OCI-LY7 (cell line): Measurements from ENCODE around the gene CELF2.

Source experiments
- EZH2phosphoT487 ChIP-seq: fragments of 200-600 bp; sonication (generic); IDR thresholded peaks from 2 replicates; pipeline ENCODE4 v1.6.1; 2018; ENCODE audit warnings: low read depth, borderline replicate concordance, mild to moderate bottlenecking, mixed run types, antibody characterized with exemption, low read length, moderate library complexity, mixed read lengths
- TF ChIP-seq, protein P1 (sequence below): fragments of 200-600 bp; sonication (generic); conservative IDR thresholded peaks from 2 replicates; pipeline ENCODE4 v1.5.1; 2014; ENCODE audit warnings: mild to moderate bottlenecking, antibody characterized with exemption, low read length, moderate library complexity, mixed read lengths

DNA sequence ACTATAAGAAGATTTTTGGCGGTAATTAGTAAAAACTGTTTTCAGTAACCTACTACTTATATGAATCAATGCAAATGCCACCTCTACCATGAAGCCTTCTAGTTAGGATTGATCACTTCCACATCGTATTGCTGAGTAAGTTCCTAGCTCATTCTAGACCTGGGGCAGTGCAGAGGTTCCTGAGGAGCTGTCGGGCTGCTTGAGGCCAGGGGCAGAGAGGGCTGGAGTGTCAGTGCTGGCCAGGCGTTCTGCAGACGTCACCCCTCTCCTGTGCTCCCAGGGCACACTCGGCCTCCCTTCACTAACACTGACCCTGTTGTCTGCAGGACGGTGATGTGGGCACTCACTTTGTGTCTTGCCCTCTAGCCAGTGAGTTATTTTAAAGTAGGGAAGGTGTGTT is 275.7 kb downstream of the CELF2 start:
- TF ChIP-seq, protein P1, sequence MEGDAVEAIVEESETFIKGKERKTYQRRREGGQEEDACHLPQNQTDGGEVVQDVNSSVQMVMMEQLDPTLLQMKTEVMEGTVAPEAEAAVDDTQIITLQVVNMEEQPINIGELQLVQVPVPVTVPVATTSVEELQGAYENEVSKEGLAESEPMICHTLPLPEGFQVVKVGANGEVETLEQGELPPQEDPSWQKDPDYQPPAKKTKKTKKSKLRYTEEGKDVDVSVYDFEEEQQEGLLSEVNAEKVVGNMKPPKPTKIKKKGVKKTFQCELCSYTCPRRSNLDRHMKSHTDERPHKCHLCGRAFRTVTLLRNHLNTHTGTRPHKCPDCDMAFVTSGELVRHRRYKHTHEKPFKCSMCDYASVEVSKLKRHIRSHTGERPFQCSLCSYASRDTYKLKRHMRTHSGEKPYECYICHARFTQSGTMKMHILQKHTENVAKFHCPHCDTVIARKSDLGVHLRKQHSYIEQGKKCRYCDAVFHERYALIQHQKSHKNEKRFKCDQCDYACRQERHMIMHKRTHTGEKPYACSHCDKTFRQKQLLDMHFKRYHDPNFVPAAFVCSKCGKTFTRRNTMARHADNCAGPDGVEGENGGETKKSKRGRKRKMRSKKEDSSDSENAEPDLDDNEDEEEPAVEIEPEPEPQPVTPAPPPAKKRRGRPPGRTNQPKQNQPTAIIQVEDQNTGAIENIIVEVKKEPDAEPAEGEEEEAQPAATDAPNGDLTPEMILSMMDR, result no peak
- TF ChIP-seq EZH2phosphoT487, result no peak
